Activated naive CD8-positive, alpha-beta T cell treated with anti-CD3 and anti-CD28 coated beads, Interleukin-2, amount 10 ng/mL, durations not matched to agents 7 days and 5 days (primary cell): Measurements from ENCODE around the gene COMT. TPM values are rescaled to one million over a fixed set of nuclear protein-coding genes. Genes with fewer than 3 reads are reported as not detected.

ENCODE experiments used
- ATAC-seq: fragments of 150-1000 bp; cut with Tn5 transposase; one replicate; pipeline ENCODE4 v1.10.0; 2021; ENCODE audit warnings: low read depth, moderate library complexity
- POLR2A ChIA-PET: fragments of 350-600 bp; sonication (Branson Sonifier 250); formaldehyde crosslinking; loops from one replicate; lab custom pipeline; 2021; ENCODE audit warnings: antibody characterized with exemption; lab: Charles Lee
- DNase-seq: peaks from one replicate; pipeline ENCODE4 v3.0.0; 2021
- H3K27ac Mint-ChIP-seq: one replicate; pipeline ENCODE4 v1.8.0; 2022; ENCODE audit warnings: mild to moderate bottlenecking, mixed read lengths
- H3K27me3 Mint-ChIP-seq: one replicate; pipeline ENCODE4 v1.8.0; 2022; ENCODE audit warnings: mild to moderate bottlenecking, moderate library complexity, mixed read lengths
- H3K36me3 Mint-ChIP-seq: one replicate; pipeline ENCODE4 v1.8.0; 2021; ENCODE audit warnings: mild to moderate bottlenecking, mixed read lengths
- H3K4me1 Mint-ChIP-seq: one replicate; pipeline ENCODE4 v1.8.0; 2021; ENCODE audit warnings: mixed read lengths
- H3K4me3 Mint-ChIP-seq: one replicate; pipeline ENCODE4 v1.8.0; 2022; ENCODE audit warnings: mild to moderate bottlenecking, moderate library complexity, mixed read lengths
- H3K9me3 Mint-ChIP-seq: one replicate; pipeline ENCODE4 v1.8.0; 2021; ENCODE audit warnings: mixed read lengths
- total RNA-seq, 2 experiments: library from RNA; stranded (reverse); gene quantifications; one replicate each; pipeline ENCODE4 v1.2.3, GENCODE V29; 2021

The COMT gene
- total RNA-seq, 2 experiments from 2014 or later = 68.6 to 70.0 TPM

DNA sequence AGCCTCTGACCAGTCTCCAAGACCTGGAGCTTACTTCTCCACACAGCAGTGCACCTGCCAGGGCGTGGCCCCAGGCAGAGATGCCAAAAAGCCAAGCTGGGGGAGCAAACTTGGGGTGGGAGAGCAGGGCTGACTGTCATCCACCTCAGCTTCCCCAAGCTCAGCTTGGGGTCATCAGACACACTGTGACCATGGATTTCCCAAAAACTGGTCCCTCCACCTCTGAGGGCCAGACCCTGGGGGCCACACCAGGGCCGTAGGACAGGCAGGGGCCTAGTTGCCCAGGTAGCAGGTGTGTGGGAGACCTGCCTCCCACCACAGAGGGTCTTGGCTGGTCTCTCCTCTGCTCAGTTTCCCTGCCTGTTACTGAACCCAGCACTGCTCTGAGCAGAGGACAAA lies 44.4 kb downstream of the COMT start:
- Mint-ChIP-seq H3K27ac (no peak overlapping the region), H3K4me1 (no peaks in the 10 kb centered on the region), H3K27me3 (peaks cover 4% of the 10 kb centered on the region), H3K4me3 (peak overlapping the region; percentile 28), H3K9me3 (no peaks in the 10 kb centered on the region), H3K36me3 (no peaks in the 10 kb centered on the region)
- DNase-seq (no peak), ATAC-seq (no peak)
- POLR2A ChIA-PET = no interaction called here

DNA sequence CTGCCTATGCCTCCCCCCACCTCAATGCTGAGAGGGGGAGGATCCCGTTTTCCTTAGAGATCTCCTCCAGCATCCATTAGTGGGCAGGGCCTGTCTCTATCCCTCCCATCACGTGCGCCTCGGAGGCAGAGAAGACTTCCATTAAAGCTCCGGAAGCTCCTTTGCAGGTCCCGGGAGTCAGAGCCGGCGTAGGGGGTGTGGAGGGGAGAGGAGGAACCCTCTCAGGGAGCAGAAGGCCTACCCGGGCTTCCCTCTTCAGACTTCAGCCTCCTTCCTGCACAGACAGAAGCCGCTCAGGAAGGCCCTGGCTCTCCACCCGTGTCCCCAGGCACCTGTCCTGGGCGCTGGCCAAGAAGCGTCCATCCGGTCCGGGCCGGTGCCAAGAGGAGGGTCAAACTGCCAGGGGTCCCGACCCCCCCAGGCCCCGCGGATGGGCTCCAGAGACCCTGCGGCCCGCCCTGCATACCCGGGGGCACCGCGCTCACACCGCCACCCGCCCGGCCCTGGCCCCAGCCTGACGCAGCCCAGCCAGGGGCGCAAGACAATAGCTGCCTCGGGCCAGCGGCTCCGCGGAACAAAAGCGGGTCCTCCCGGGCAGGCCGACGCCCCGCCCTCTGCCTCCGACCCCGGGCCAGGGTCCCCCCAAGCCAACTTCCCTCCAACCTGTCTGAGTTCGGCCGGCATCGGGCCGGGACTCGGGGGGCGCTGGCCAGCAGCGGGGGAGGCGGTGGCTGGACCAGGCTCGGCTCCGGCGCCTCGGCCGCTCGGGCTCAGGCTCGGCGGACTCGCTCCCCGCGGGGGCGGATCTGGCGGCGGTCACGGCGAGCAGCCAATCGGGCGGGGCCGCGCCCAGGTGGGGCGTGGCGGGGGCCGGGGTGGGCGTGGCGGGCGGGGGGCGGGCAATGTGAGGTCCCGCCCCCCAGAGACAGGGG lies 45.1 kb downstream of the COMT start:
- POLR2A ChIA-PET = no interaction called here

DNA sequence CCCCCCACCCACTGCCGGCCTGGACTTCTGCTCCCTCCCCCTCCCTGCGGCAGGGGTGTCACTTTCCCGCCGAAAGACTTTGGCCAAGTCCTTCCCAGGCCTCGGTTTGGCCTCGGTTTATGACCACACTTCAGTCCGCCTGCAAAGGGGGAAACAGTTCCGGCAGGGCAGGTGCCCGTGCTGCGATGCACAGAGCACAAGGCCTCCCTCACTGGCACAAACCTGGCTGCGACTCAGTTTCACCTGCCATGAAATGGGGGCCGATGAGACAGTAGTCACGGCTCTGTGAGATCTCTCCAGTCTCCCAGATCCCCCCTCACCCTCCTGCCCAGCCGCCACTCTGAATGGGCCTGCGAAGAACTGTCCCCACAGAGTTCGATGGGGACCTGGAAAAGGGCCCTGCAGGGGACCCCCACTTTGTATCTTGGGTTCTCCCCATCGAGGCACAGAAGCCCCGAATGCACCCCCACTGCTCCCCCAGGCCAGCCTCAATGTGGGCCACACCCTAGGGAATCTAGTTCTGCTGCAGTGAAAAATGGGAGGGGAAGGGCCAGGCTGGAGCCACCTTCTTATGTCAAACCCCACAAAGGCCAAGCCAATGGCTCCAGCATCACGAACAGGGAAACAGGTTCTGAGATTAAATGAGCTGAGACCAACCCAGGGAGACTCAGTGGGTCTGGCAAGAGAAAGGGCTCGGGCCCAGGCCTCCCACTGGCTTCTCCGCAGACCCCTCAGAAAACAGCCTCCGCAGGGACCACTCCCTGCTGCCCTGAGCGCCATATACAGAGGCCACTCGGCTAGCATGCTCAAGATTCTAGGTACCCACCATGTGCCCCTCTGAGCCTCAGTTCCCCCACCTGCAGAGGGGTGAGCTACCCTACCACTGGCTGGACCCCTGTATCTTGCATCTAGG lies 46.1 kb downstream of the COMT start:
- H3K27ac Mint-ChIP-seq = no peak overlapping the region
- H3K36me3 Mint-ChIP-seq = no peaks in the 10 kb centered on the region
- H3K4me3 Mint-ChIP-seq = no peak overlapping the region
- H3K9me3 Mint-ChIP-seq = no peaks in the 10 kb centered on the region
- POLR2A ChIA-PET = no interaction called here
- DNase-seq = no peak
- H3K4me1 Mint-ChIP-seq = no peaks in the 10 kb centered on the region
- no peak for ATAC-seq
- H3K27me3 Mint-ChIP-seq = peaks cover 4% of the 10 kb centered on the region

More for the DNA sequence above, 45.1 kb downstream of the COMT start:
- Mint-ChIP-seq H3K36me3 (no peaks in the 10 kb centered on the region), H3K27ac (no peak overlapping the region), H3K27me3 (peaks cover 4% of the 10 kb centered on the region), H3K4me1 (no peaks in the 10 kb centered on the region), H3K4me3 (peak overlapping the region; percentile 28), H3K9me3 (no peaks in the 10 kb centered on the region)
- DNase-seq = peak; percentile 83
- ATAC-seq = peak; percentile 83

DNA sequence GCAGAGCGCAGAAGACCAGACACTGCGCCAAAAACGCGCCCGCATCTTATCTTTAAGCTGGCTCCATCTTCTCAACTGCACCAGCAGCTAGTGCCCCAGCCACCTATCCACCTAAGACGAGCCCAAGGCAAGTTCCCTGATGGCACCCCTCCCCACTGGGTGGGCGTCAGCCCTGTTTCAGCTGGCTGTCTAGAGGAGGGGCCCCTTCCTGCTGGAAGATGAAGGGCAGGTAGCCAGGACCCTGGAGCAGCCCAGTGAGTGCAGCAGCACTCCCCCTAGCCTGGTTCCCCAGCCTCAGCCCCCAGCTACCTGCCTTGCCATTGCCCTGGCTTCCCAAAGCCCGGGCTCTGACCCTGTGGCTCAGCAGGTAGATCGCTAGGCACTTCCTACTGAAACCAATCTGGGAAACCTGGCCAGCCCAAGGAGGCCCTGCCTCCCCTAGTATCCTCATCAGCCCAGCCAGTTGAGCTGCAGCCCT lies 46.8 kb downstream of the COMT start:
- H3K9me3 Mint-ChIP-seq = no peaks in the 10 kb centered on the region
- H3K27ac Mint-ChIP-seq = no peak overlapping the region
- H3K36me3 Mint-ChIP-seq = no peaks in the 10 kb centered on the region
- DNase-seq = no peak
- POLR2A ChIA-PET = no interaction called here
- H3K27me3 Mint-ChIP-seq = peaks cover 4% of the 10 kb centered on the region
- ATAC-seq = no peak
- no peaks in the 10 kb centered on the region for H3K4me1 Mint-ChIP-seq
- no peak overlapping the region for H3K4me3 Mint-ChIP-seq

DNA sequence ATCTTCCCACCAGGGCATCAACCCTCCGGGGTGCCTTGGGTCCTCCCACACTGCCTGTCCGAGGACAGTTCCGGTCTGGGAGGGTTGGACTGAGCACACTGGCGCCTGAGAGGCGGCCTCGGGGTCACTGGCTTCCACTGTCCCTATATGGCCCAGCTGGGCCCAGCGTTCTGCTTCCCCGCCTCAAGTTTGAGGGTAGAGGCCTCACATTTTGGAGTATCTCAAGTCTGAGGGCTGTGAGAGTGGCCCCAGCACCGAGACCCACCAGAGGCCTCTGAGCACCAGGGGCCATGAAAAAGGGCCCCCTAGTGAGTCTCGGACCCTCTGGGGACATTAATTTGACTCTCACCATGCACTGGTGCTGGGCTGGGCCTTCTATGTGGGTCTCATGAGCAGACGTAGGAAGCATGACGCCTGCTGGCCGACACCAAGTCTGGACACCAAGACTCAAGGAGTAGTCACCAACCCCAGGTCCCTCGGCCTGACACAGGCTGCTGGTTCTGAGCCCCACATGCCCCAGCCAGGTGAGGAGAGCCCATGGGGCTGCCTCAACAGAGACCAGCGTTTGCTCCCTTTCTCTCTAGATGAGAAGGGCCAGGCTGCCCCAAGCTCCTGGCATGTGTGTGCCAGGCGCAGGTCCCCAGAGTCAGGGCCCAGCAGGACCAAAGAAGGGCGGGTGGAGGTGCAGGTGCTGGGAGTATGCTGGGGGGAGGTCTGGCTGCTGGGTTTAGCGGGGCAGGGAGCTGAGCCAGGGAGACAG lies 47.6 kb downstream of the COMT start:
- no peaks in the 10 kb centered on the region for H3K4me1 Mint-ChIP-seq
- peaks cover 4% of the 10 kb centered on the region for H3K27me3 Mint-ChIP-seq
- no peak for DNase-seq
- no peak for ATAC-seq
- no peaks in the 10 kb centered on the region for H3K9me3 Mint-ChIP-seq
- POLR2A ChIA-PET = no interaction called here
- H3K36me3 Mint-ChIP-seq = no peaks in the 10 kb centered on the region
- no peak overlapping the region for H3K27ac Mint-ChIP-seq
- no peak overlapping the region for H3K4me3 Mint-ChIP-seq

DNA sequence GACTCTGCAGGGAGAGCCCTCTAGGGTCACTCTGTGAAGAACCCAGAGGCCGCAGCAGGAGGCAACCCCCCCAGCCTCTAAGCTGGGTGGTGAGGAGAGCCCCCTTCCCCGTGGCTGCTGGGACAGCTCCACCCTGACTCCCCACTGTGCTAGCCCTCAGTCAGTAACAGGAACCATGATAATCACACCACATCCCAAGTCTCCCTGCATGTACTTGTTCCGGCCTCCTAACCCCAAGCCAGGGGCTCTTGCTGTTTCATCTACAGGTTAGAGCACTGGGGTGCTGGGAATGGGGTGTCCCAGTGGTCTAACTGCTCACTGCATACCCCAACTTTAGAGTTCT lies 48.1 kb downstream of the COMT start:
- H3K27ac Mint-ChIP-seq = no peak overlapping the region
- ATAC-seq (no peak), DNase-seq (no peak)
- H3K27me3 Mint-ChIP-seq = peaks cover 4% of the 10 kb centered on the region
- H3K4me3 Mint-ChIP-seq = no peak overlapping the region
- H3K4me1 Mint-ChIP-seq = no peaks in the 10 kb centered on the region
- no peaks in the 10 kb centered on the region for H3K9me3 Mint-ChIP-seq
- POLR2A ChIA-PET = no interaction called here
- H3K36me3 Mint-ChIP-seq = no peaks in the 10 kb centered on the region

DNA sequence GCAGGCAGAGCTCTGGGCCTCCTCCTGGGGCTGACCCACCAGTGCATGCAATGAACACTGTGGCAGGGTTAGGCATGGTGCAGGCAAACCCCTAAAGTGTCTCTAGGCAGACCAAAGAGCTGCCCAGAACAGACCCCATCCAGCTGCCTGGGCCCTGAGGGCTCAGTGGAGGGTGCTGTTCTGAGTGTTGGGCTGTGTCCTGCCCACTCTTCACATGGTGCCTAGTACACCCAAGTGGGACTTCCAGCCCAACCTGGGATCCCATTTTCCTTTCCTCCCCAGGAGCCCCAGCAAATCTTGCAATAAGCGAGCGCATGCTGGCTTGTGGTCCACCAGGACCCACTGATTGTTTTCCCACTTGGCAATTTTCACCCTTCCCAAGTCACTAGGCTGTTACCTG lies 48.6 kb downstream of the COMT start:
- H3K27me3 Mint-ChIP-seq = peaks cover 4% of the 10 kb centered on the region
- POLR2A ChIA-PET = no interaction called here
- H3K4me3 Mint-ChIP-seq = no peak overlapping the region
- DNase-seq (no peak), ATAC-seq (no peak)
- no peaks in the 10 kb centered on the region for H3K36me3 Mint-ChIP-seq
- H3K9me3 Mint-ChIP-seq = no peaks in the 10 kb centered on the region
- no peaks in the 10 kb centered on the region for H3K4me1 Mint-ChIP-seq
- no peak overlapping the region for H3K27ac Mint-ChIP-seq

DNA sequence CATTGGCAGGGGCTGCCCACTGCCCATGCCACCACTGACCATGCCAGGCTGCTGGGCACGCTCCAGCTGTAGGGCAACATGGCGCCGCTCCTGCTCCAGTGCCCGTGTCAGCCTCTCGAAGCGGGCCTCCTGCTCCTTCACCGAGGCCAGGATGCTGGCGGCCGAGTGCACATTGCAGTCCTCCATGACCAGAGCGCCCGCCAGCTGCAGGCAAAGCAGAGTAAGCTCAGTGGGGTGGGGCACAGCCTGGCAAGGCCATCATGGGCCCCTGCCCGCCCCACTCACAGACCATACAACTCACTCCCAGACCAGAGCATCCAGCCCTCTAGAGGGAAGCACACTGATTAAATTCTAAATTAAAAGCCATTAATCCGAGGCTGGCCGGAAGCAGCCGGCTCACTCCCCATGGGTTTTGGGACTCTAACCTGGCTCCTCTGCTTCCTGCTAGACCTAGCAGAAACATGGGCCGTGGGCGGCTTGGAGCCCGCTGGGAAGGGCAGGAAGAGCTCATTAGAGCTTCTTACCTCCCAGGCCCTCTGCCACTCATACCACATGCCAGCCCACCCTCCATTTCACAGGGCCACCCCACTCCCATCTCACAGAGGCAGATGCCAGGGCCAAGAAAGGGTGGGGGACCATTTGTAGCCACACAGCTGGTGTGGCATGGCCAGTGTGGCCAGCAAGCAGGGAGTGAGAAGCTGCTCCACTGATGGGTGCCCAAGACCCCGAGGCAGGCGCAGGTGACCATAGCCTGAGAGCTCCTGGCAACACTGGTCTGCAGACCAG lies 49.2 kb downstream of the COMT start:
- Mint-ChIP-seq H3K4me3 (no peak overlapping the region), H3K4me1 (no peaks in the 10 kb centered on the region), H3K27me3 (peaks cover 4% of the 10 kb centered on the region), H3K9me3 (no peaks in the 10 kb centered on the region), H3K27ac (no peak overlapping the region), H3K36me3 (no peaks in the 10 kb centered on the region)
- POLR2A ChIA-PET = no interaction called here
- no peak for ATAC-seq
- DNase-seq = no peak

DNA sequence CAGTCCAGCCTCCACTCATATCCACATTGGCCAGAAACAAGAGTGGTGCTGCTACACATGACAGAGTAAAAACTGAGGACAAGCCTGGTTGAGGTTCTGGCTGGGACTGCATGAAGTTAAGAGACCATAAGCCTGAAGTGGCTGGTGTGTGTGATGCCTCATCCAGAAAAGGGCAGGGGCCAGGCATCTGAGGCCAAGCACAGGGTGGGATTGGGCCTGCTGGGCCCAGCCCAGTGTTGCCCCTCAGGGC lies 49.7 kb downstream of the COMT start:
- no peak overlapping the region for H3K27ac Mint-ChIP-seq

DNA sequence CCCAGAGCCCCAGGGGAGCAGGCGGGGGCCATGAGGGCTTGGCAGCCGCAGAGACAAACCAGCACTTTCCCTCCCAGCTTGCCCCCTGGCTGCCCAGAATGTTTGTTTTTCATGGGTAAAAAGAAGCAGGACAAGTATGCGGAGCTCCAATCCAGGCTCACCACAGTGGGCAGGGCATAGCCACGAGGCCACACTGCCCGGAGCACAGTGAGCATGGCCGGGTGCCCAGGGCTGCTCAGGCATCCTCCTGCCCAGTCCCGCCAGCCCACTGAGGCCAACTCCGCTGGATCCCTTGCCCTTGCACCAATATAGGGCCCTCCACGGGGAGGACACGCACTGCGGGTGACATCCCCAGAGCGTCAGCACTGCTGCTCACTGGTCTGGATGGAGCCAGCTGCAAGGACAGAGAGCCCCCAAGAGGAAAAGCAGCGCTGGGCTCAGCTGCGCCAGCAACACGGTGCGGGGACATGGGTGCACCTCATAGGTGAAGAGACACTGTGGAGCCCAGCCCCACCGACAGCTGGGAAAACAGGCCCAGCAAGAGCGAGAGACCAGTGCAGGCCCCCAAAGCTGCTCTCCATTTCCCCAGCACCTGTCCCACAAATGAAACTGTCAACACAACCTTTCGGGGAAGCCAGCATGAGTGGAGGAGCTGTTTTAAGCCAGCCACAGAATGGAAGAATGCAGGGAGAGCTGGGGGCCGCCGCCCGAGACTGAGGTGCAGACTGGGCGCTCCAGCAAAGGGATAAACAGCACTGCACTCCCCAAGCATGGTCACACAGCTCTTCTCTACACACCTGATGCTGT lies 50.3 kb downstream of the COMT start:
- H3K27ac Mint-ChIP-seq = no peak overlapping the region
- POLR2A ChIA-PET = interaction anchor here (0.5 kb wide), 1 partner anchor 50 kb away, joined by 3 read pairs; no protein-coding TSS in a partner anchor
- no peaks in the 10 kb centered on the region for H3K27me3 Mint-ChIP-seq
- no peak for ATAC-seq
- DNase-seq = no peak
- H3K4me1 Mint-ChIP-seq = no peaks in the 10 kb centered on the region
- H3K9me3 Mint-ChIP-seq = no peaks in the 10 kb centered on the region
- H3K4me3 Mint-ChIP-seq = no peak overlapping the region
- H3K36me3 Mint-ChIP-seq = no peaks in the 10 kb centered on the region

More for the DNA sequence above, 49.7 kb downstream of the COMT start:
- Mint-ChIP-seq H3K9me3 (no peaks in the 10 kb centered on the region), H3K27me3 (peaks cover 2% of the 10 kb centered on the region), H3K4me1 (no peaks in the 10 kb centered on the region), H3K36me3 (no peaks in the 10 kb centered on the region), H3K4me3 (no peak overlapping the region)
- POLR2A ChIA-PET = no interaction called here
- DNase-seq = no peak
- no peak for ATAC-seq

DNA sequence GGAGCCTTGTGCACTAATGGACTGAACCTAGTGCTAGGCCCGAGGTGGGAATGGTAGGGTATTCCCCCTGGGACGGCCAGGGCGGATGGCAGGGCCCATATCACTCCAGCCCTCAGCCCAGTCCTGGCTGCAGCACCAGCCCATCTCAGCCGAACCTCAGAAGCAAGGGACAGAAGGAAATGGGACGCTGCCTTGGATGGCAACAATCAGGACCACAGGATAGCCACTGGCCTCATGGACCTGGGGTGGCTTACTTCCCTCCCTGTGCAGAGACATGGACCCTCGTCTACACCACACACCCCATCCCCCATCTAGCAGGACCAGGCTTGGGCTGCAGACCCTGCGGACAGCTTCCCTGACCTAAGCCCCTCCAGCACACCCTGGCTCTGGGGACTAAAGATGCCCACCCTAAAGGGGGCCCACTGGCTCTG lies 50.9 kb downstream of the COMT start:
- POLR2A ChIA-PET = no interaction called here

DNA sequence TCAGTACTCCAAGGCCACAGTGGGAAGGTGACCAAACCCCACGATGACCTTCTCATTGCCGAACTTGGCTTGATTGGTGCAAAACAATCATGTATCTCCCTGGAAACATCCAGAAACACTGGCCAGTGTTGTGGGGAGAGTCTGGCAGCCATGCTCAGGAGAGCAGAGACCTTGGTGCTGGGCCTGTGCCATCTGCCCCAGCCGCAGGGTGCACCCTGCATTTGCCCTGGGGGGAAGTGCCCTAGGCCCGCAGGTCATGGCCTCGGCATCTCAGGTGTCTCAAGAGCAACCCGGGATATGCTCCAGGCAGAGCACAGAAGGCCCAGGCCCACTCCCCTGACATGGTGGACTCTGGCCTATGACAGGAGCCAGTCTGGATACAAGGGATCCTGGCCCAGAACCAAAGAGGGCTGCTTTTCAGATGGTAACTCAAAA lies 51.4 kb downstream of the COMT start:
- Mint-ChIP-seq H3K9me3 (no peaks in the 10 kb centered on the region), H3K27me3 (no peaks in the 10 kb centered on the region), H3K4me3 (no peak overlapping the region), H3K4me1 (no peaks in the 10 kb centered on the region), H3K36me3 (no peaks in the 10 kb centered on the region), H3K27ac (no peak overlapping the region)
- POLR2A ChIA-PET = no interaction called here
- ATAC-seq = no peak
- no peak for DNase-seq

More for the DNA sequence above, 50.9 kb downstream of the COMT start:
- no peaks in the 10 kb centered on the region for H3K36me3 Mint-ChIP-seq
- no peaks in the 10 kb centered on the region for H3K27me3 Mint-ChIP-seq
- DNase-seq (no peak), ATAC-seq (no peak)
- H3K27ac Mint-ChIP-seq = no peak overlapping the region
- no peaks in the 10 kb centered on the region for H3K9me3 Mint-ChIP-seq
- H3K4me3 Mint-ChIP-seq = no peak overlapping the region
- H3K4me1 Mint-ChIP-seq = no peaks in the 10 kb centered on the region
